ENCODE results near the gene CPXCR1. TPM values are rescaled to one million over a fixed set of nuclear protein-coding genes. Genes with fewer than 3 reads are reported as not detected.
"Not testable (repeated sequence)": the region's sequence is repeated elsewhere in the genome, so short reads cannot be mapped to it uniquely, and the experiment has no call there.

Gene CPXCR1
- total RNA-seq (2013), result not detected
- polyA plus RNA-seq (not detected), polyA minus RNA-seq (not detected in 2 replicates), total RNA-seq (0 to 0.58 (median 0) reads per million in 11 experiments)

DNA sequence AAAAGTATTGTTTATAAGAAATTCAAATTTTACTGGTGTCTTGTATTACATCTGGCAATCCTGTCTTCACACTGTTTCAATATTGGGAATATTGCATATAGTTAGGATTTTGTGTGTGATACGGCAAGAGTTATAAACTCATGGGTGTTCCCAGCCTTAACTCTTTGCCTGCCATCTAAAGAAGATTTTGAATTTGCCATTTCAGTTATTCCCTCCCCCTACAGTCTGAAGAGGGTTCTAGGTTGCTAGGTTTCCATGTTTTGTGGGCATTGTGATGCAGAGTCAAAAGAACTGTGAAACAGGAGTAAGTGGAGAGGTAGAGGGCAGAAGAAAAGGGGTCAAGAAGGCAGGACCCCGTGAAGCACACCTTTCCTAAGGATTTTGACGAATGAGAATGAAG, at the start of gene CPXCR1:
CPXCR1 (plus strand) TSS at position 301 of the 400 bp plus-strand sequence. CDS start 6,190 bp downstream, outside the sequence.
- Histone ChIP-seq H3K27me3 (ENCODE audit: control insufficient read depth in 2 of 2, insufficient read depth in 2 of 2, low read length in 2 of 2) (no peaks in the 10 kb centered on the region), H3K36me3 (replicated peaks in 1 of 2; ENCODE audit: control insufficient read depth in 1 of 2, insufficient read depth in 2 of 2, low read length in 2 of 2) (no peaks in the 10 kb centered on the region), H3K9me3 (replicated peaks in 1 of 2; ENCODE audit: control insufficient read depth in 1 of 2, insufficient read depth in 1 of 2, low read length in 2 of 2) (peaks cover 0 to 4% of the 10 kb centered on the region in 2 donors), H3K79me2 (ENCODE audit: insufficient read depth, low read length) (no peaks in the 10 kb centered on the region), H3K4me3 (replicated peaks in 1 of 3; ENCODE audit: low read depth in 2 of 3, low read length in 3 of 3) (no peak within 1 kb of the TSS), H3K4me1 (ENCODE audit: control insufficient read depth in 1 of 2, insufficient read depth in 2 of 2, low read length in 2 of 2) (no peaks in the 10 kb centered on the region), H3K27ac (ENCODE audit: low read depth in 1 of 2, low read length in 2 of 2) (no peak within 1 kb of the TSS), H3K4me2 (replicated peaks; ENCODE audit: extremely low read depth, low read length, poor library complexity, severe bottlenecking) (no peak within 1 kb of the TSS), H3K9ac (ENCODE audit: insufficient read depth, low read length, poor library complexity, severe bottlenecking) (no peak within 1 kb of the TSS), H4K20me1 (ENCODE audit: insufficient read depth, low read length) (no peaks in the 10 kb centered on the region), H2AFZ (ENCODE audit: insufficient read depth, low read depth, low read length, poor library complexity, severe bottlenecking) (no peak within 1 kb of the TSS)
- no CpG with 5 or more reads among the region's 3 CpGs for WGBS (ENCODE audit: insufficient coverage)
- Mint-ChIP-seq H3K9me3 (peaks cover 0 to 14% (median 5%) of the 10 kb centered on the region in 7 donors), H3K36me3 (no peaks in the 10 kb centered on the region), H3K4me1 (no peaks in the 10 kb centered on the region), H3K27me3 (ENCODE audit: low read depth in 3 of 3) (no peaks in the 10 kb centered on the region), H3K27ac (no peak within 1 kb of the TSS), H3K4me3 (no peak within 1 kb of the TSS)
- DNase-seq, result no peak
- intact Hi-C loops (cut with micrococcal nuclease), result no loop called here
- no peak for TF ChIP-seq CTCF (IDR thresholded peaks at IDR 0.05)

DNA sequence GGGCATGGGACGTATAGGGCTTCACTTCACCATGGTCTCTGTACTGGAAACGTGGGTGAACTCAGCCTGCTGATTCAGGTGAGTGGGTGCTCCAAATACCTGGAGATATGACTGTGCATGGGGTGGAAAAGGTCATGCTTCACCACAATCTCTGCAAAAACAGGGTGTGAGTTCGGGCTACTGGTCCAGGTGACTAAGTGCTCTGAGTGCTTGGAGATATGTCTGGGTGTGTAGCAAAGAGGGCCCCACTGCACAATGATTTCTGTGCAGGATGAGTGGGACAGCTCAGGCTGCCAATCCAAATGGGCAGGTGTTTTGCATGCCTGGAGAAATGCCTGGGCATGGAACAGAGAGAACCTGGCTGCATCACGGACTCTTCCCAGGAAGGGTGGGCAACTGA, 11.2 kb upstream of the CPXCR1 start:
- Histone ChIP-seq H3K4me2 (replicated peaks; ENCODE audit: extremely low read depth, low read length, poor library complexity, severe bottlenecking) (no peak overlapping the region), H3K9me3 (replicated peaks in 1 of 2; ENCODE audit: control insufficient read depth in 1 of 2, insufficient read depth in 1 of 2, low read length in 2 of 2) (peaks cover 2 to 4% of the 10 kb centered on the region in 2 donors), H3K27ac (ENCODE audit: low read depth in 1 of 2, low read length in 2 of 2) (no peak overlapping the region), H3K4me1 (ENCODE audit: control insufficient read depth in 1 of 2, insufficient read depth in 2 of 2, low read length in 2 of 2) (no peaks in the 10 kb centered on the region), H3K9ac (ENCODE audit: insufficient read depth, low read length, poor library complexity, severe bottlenecking) (no peak overlapping the region), H2AFZ (ENCODE audit: insufficient read depth, low read depth, low read length, poor library complexity, severe bottlenecking) (no peak overlapping the region), H3K4me3 (replicated peaks in 1 of 3; ENCODE audit: low read depth in 2 of 3, low read length in 3 of 3) (no peak overlapping the region), H3K27me3 (ENCODE audit: control insufficient read depth in 2 of 2, insufficient read depth in 2 of 2, low read length in 2 of 2) (no peaks in the 10 kb centered on the region), H3K36me3 (replicated peaks in 1 of 2; ENCODE audit: control insufficient read depth in 1 of 2, insufficient read depth in 2 of 2, low read length in 2 of 2) (no peaks in the 10 kb centered on the region), H4K20me1 (ENCODE audit: insufficient read depth, low read length) (no peaks in the 10 kb centered on the region), H3K79me2 (ENCODE audit: insufficient read depth, low read length) (no peaks in the 10 kb centered on the region)
- Mint-ChIP-seq H3K27ac (no peak overlapping the region), H3K4me3 (no peak overlapping the region), H3K4me1 (no peaks in the 10 kb centered on the region), H3K9me3 (peaks cover 0 to 8% (median 3%) of the 10 kb centered on the region in 7 donors), H3K36me3 (no peaks in the 10 kb centered on the region), H3K27me3 (ENCODE audit: low read depth in 3 of 3) (no peaks in the 10 kb centered on the region)
- TF ChIP-seq CTCF (IDR thresholded peaks at IDR 0.05), result no peak
- intact Hi-C loops (cut with micrococcal nuclease), result no loop called here
- WGBS (ENCODE audit: insufficient coverage), result 83% methylated on average over 2 of the region's 4 CpGs
- no peak for DNase-seq

DNA sequence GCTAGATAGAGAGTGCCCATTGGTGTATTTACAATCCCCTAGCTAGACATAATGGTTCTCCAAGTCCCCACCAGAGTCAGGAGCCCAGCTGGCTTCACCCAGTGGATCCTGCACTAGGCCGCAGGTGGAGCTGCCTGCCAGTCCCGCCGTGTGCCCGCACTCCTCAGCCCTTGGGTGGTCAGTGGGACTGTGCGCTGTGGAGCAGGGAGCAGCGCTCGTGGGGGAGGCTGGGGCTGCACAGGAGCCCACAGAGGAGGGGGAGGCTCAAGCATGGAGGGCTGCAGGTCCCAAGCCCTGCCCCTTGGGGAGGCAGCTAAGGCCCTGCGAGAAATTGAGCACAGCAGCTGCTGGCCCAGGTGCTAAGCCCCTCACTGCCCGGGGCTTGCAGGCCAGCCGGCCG, 810 bp upstream of the CPXCR1 start:
- H3K36me3 Mint-ChIP-seq, result not testable (repeated sequence)
- WGBS (ENCODE audit: insufficient coverage), result 80% methylated on average over 2 of the region's 11 CpGs

More for the DNA sequence above, 810 bp upstream of the CPXCR1 start:
- H3K36me3 ChIP-seq (replicated peaks in 1 of 2; ENCODE audit: control insufficient read depth in 1 of 2, insufficient read depth in 2 of 2, low read length in 2 of 2); H3K27ac Mint-ChIP-seq; DNase-seq; H3K79me2 ChIP-seq (ENCODE audit: insufficient read depth, low read length); H3K27me3 ChIP-seq (ENCODE audit: control insufficient read depth in 2 of 2, insufficient read depth in 2 of 2, low read length in 2 of 2); H3K4me3 Mint-ChIP-seq; H3K4me3 ChIP-seq (replicated peaks in 1 of 3; ENCODE audit: low read depth in 2 of 3, low read length in 3 of 3); H4K20me1 ChIP-seq (ENCODE audit: insufficient read depth, low read length); H3K4me1 Mint-ChIP-seq; H3K4me2 ChIP-seq (replicated peaks; ENCODE audit: extremely low read depth, low read length, poor library complexity, severe bottlenecking); H2AFZ ChIP-seq (ENCODE audit: insufficient read depth, low read depth, low read length, poor library complexity, severe bottlenecking); H3K27me3 Mint-ChIP-seq (ENCODE audit: low read depth in 3 of 3); H3K9me3 ChIP-seq (replicated peaks in 1 of 2; ENCODE audit: control insufficient read depth in 1 of 2, insufficient read depth in 1 of 2, low read length in 2 of 2); H3K9ac ChIP-seq (ENCODE audit: insufficient read depth, low read length, poor library complexity, severe bottlenecking); H3K27ac ChIP-seq (ENCODE audit: low read depth in 1 of 2, low read length in 2 of 2); H3K4me1 ChIP-seq (ENCODE audit: control insufficient read depth in 1 of 2, insufficient read depth in 2 of 2, low read length in 2 of 2); intact Hi-C loops (cut with micrococcal nuclease): not testable (repeated sequence)
- peaks cover 0 to 14% (median 5%) of the 10 kb centered on the region in 7 donors for H3K9me3 Mint-ChIP-seq
